Measurements from ENCODE around the gene SH3GL2.

DNA sequence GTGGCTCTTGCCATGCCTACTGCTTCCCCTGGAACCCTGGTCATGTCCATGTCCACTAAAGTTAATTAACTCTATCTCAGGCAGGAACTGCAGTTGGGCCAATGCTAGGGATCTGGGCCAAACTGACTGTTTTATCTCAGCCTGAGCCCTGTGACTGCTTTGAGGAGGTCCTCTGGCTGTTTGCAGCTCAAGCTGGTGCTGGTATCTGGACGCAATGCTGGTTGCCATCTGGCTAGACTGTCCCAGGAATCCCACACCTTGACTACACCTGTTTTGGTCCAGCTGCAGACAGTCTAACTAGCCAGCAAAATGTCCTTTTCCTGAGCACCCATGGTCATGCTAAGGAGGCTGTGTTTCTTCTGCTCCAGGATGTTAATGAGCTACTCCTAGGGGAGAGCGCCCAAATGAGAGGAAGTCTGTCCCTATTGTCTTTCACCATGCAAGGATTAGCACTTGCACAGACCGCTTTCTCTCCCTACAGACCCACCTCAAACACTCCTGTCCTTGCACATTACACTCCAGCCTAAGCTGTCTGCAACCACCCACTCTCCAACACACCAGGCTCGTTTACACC, 251.0 kb downstream of the SH3GL2 start:
- TF ChIP-seq, protein P1, sequence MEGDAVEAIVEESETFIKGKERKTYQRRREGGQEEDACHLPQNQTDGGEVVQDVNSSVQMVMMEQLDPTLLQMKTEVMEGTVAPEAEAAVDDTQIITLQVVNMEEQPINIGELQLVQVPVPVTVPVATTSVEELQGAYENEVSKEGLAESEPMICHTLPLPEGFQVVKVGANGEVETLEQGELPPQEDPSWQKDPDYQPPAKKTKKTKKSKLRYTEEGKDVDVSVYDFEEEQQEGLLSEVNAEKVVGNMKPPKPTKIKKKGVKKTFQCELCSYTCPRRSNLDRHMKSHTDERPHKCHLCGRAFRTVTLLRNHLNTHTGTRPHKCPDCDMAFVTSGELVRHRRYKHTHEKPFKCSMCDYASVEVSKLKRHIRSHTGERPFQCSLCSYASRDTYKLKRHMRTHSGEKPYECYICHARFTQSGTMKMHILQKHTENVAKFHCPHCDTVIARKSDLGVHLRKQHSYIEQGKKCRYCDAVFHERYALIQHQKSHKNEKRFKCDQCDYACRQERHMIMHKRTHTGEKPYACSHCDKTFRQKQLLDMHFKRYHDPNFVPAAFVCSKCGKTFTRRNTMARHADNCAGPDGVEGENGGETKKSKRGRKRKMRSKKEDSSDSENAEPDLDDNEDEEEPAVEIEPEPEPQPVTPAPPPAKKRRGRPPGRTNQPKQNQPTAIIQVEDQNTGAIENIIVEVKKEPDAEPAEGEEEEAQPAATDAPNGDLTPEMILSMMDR (optimal IDR thresholded peaks at IDR 0.05 in 1 of 3, IDR thresholded peaks at IDR 0.05 in 1 of 3, conservative IDR thresholded peaks at IDR 0.05 in 1 of 3; ENCODE audit: extremely low read depth in 1 of 3, insufficient read depth in 2 of 3, low read length in 3 of 3), result no peak
- no peak for TF ChIP-seq EZH2 (IDR thresholded peaks at IDR 0.05; ENCODE audit: low read length)
